Fibroblast of lung (primary cell): ENCODE data around the gene ATP2B1. TPM values are rescaled to one million over a fixed set of nuclear protein-coding genes. Genes with fewer than 3 reads are reported as not detected.

ENCODE experiments used
- DNase-seq, 2 donors: peaks; one replicate each; pipeline versions ENCODE4 v3.0.0 to v3.0.0-alpha.2; 2010; ENCODE audit warnings: low read depth in 2 of 2
- H2AFZ ChIP-seq: 2 replicates; pipeline ENCODE4 v1.5.1; 2012; ENCODE audit warnings: low read length, control low read depth, inconsistent platforms
- H3K27ac ChIP-seq: 2 replicates; pipeline ENCODE4 v1.5.1; 2011; ENCODE audit warnings: low read length, control low read depth; ENCODE audit not compliant: insufficient read depth
- H3K27me3 ChIP-seq: 2 replicates; pipeline ENCODE4 v1.5.1; 2011; ENCODE audit warnings: mild to moderate bottlenecking, low read length; ENCODE audit not compliant: control insufficient read depth, insufficient read depth
- H3K36me3 ChIP-seq: 2 replicates; pipeline ENCODE4 v1.5.1; 2011; ENCODE audit warnings: low read length; ENCODE audit not compliant: control insufficient read depth, insufficient read depth
- H3K4me1 ChIP-seq: 2 replicates; pipeline ENCODE4 v1.5.1; 2011; ENCODE audit warnings: low read length; ENCODE audit not compliant: control insufficient read depth, insufficient read depth; ENCODE audit errors: extremely low read depth
- H3K4me2 ChIP-seq: 2 replicates; pipeline ENCODE4 v1.5.1; 2011; ENCODE audit warnings: low read length, control low read depth; ENCODE audit not compliant: insufficient read depth; ENCODE audit errors: extremely low read depth
- H3K4me3 ChIP-seq, 4 experiments: fragments of 200-600 bp in 1 of 4; sonication (generic) in 1 of 4; replicated peaks in 1 of 4; 2 replicates each; pipeline ENCODE4 v1.5.1; 2011 to 2016; ENCODE audit warnings: low read length in 4 of 4, low read depth in 3 of 4, mild to moderate bottlenecking in 3 of 4, control low read depth in 2 of 4, inconsistent platforms in 1 of 4, mixed read lengths in 1 of 4; ENCODE audit not compliant: insufficient read depth in 1 of 4; ENCODE audit errors: control extremely low read depth in 1 of 4
- H3K79me2 ChIP-seq: 2 replicates; pipeline ENCODE4 v1.5.1; 2012; ENCODE audit warnings: mild to moderate bottlenecking, low read length, inconsistent platforms; ENCODE audit not compliant: control insufficient read depth, insufficient read depth
- H3K9ac ChIP-seq: 2 replicates; pipeline ENCODE4 v1.5.1; 2011; ENCODE audit warnings: mild to moderate bottlenecking, low read length, control low read depth; ENCODE audit not compliant: insufficient read depth
- H3K9me3 ChIP-seq: 2 replicates; pipeline ENCODE4 v1.5.1; 2012; ENCODE audit warnings: low read depth, low read length; ENCODE audit not compliant: control insufficient read depth, insufficient read depth
- H4K20me1 ChIP-seq: 2 replicates; pipeline ENCODE4 v1.5.1; 2011; ENCODE audit warnings: low read length; ENCODE audit not compliant: control insufficient read depth, insufficient read depth; ENCODE audit errors: extremely low read depth
- EZH2 ChIP-seq: IDR thresholded peaks from 2 replicates; pipeline ENCODE4 v1.5.1; 2012; ENCODE audit warnings: low read length, control low read depth, mild to moderate bottlenecking; ENCODE audit errors: missing control alignments
- polyA plus RNA-seq, 2 donors: library from polyadenylated mRNA; depleted of rRNA in 1 of 2; stranded (reverse) in 1 of 2; unstranded in 1 of 2; fragments of >200 nt; gene quantifications; 2 replicates each; pipeline ENCODE4 v1.2.1, GENCODE V29; 2011 to 2012; ENCODE audit warnings: missing spikeins in 1 of 2
- total RNA-seq: library from RNA; depleted of rRNA; stranded (reverse); fragments of >200 nt; gene quantifications from 2 replicates; pipeline ENCODE4 v1.2.1, GENCODE V29; 2014
- TF ChIP-seq, protein P1 (sequence below), 2 donors: IDR thresholded peaks in 1 of 2; conservative IDR thresholded peaks in 1 of 2; 1 replicate in 1 of 2; 2 replicates in 1 of 2; pipeline ENCODE4 v1.5.1; 2011 to 2012; ENCODE audit warnings: low read length in 2 of 2, control low read depth in 1 of 2, inconsistent platforms in 1 of 2, low read depth in 1 of 2, mild to moderate bottlenecking in 1 of 2

The ATP2B1 gene
- total and polyA plus RNA-seq, 2 donors (not counting 1 experiment from before 2014, with no cell fraction given) = 64.3 to 141 TPM

DNA sequence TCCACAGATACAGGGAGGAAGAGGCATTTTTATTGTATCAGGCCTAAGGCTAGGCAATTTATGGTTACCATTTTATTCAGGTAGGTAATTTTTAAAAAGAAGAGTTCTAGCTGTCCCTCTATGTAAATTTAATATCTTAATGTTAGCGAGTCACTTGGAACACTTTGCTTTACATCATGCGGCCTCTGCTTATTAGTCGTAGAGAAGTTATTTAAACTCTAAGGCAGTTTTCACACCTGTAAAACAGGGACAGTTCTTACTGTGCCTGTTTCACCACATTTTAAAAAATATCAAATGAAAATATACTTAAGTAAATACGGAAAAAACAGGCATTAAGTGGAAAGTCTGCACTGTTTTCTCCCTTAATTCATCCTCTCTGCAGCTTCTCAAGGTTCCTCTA is 111.4 kb downstream of the ATP2B1 start:
- no peak for DNase-seq
- Histone ChIP-seq H3K27me3 (no peaks in the 10 kb centered on the region), H4K20me1 (no peaks in the 10 kb centered on the region), H3K4me2 (no peak overlapping the region), H2AFZ (no peak overlapping the region), H3K27ac (no peak overlapping the region), H3K36me3 (peaks cover 4% of the 10 kb centered on the region), H3K9ac (no peak overlapping the region), H3K79me2 (no peaks in the 10 kb centered on the region), H3K4me3 (no peak overlapping the region), H3K9me3 (no peaks in the 10 kb centered on the region), H3K4me1 (no peaks in the 10 kb centered on the region)
- TF ChIP-seq, protein P1, sequence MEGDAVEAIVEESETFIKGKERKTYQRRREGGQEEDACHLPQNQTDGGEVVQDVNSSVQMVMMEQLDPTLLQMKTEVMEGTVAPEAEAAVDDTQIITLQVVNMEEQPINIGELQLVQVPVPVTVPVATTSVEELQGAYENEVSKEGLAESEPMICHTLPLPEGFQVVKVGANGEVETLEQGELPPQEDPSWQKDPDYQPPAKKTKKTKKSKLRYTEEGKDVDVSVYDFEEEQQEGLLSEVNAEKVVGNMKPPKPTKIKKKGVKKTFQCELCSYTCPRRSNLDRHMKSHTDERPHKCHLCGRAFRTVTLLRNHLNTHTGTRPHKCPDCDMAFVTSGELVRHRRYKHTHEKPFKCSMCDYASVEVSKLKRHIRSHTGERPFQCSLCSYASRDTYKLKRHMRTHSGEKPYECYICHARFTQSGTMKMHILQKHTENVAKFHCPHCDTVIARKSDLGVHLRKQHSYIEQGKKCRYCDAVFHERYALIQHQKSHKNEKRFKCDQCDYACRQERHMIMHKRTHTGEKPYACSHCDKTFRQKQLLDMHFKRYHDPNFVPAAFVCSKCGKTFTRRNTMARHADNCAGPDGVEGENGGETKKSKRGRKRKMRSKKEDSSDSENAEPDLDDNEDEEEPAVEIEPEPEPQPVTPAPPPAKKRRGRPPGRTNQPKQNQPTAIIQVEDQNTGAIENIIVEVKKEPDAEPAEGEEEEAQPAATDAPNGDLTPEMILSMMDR (conservative IDR thresholded peaks at IDR 0.05 in 1 of 2, IDR thresholded peaks at IDR 0.05 in 1 of 2; ENCODE audit: low read depth in 1 of 2, low read length in 2 of 2) = no peak

GRCh38 chr12:89593873-89594272 is 114.8 kb downstream of the ATP2B1 start:
- no peak for DNase-seq
- H3K4me1 ChIP-seq = no peaks in the 10 kb centered on the region
- no peak overlapping the region for H3K9ac ChIP-seq
- TF ChIP-seq, protein P1 (conservative IDR thresholded peaks at IDR 0.05 in 1 of 2, IDR thresholded peaks at IDR 0.05 in 1 of 2; ENCODE audit: low read depth in 1 of 2, low read length in 2 of 2) = no peak
- no peak for TF ChIP-seq EZH2
- no peaks in the 10 kb centered on the region for H4K20me1 ChIP-seq
- no peak overlapping the region for H3K27ac ChIP-seq
- H3K4me3 ChIP-seq = no peak overlapping the region
- H3K9me3 ChIP-seq = no peaks in the 10 kb centered on the region
- no peaks in the 10 kb centered on the region for H3K27me3 ChIP-seq
- no peak overlapping the region for H3K4me2 ChIP-seq
- H3K36me3 ChIP-seq = peaks cover 3% of the 10 kb centered on the region
- no peak overlapping the region for H2AFZ ChIP-seq
- no peaks in the 10 kb centered on the region for H3K79me2 ChIP-seq

- Histone ChIP-seq H3K36me3 (peaks cover 1% of the 10 kb centered on the region), H3K4me3 (no peak overlapping the region), H3K79me2 (no peaks in the 10 kb centered on the region), H4K20me1 (no peaks in the 10 kb centered on the region), H3K27ac (no peak overlapping the region), H2AFZ (no peak overlapping the region), H3K9me3 (no peaks in the 10 kb centered on the region), H3K4me1 (no peaks in the 10 kb centered on the region), H3K9ac (no peak overlapping the region), H3K27me3 (no peaks in the 10 kb centered on the region), H3K4me2 (no peak overlapping the region)
- DNase-seq = no peak
- TF ChIP-seq EZH2 = no peak
- TF ChIP-seq, protein P1 (conservative IDR thresholded peaks at IDR 0.05 in 1 of 2, IDR thresholded peaks at IDR 0.05 in 1 of 2; ENCODE audit: low read depth in 1 of 2, low read length in 2 of 2) = no peak
Observed at GRCh38 chr12:89593233-89593632, 115.4 kb downstream of the ATP2B1 start.
